Fibroblast of lung (primary cell): Measurements from ENCODE around the gene MARCO. TPM values are rescaled to one million over a fixed set of nuclear protein-coding genes. Genes with fewer than 3 reads are reported as not detected.

Experiments
- DNase-seq, 2 donors: peaks; one replicate each; pipeline versions ENCODE4 v3.0.0 to v3.0.0-alpha.2; 2010; ENCODE audit warnings: low read depth in 2 of 2
- H2AFZ ChIP-seq: 2 replicates; pipeline ENCODE4 v1.5.1; 2012; ENCODE audit warnings: low read length, control low read depth, inconsistent platforms
- H3K27ac ChIP-seq: 2 replicates; pipeline ENCODE4 v1.5.1; 2011; ENCODE audit warnings: low read length, control low read depth; ENCODE audit not compliant: insufficient read depth
- H3K27me3 ChIP-seq: 2 replicates; pipeline ENCODE4 v1.5.1; 2011; ENCODE audit warnings: mild to moderate bottlenecking, low read length; ENCODE audit not compliant: control insufficient read depth, insufficient read depth
- H3K36me3 ChIP-seq: 2 replicates; pipeline ENCODE4 v1.5.1; 2011; ENCODE audit warnings: low read length; ENCODE audit not compliant: control insufficient read depth, insufficient read depth
- H3K4me1 ChIP-seq: 2 replicates; pipeline ENCODE4 v1.5.1; 2011; ENCODE audit warnings: low read length; ENCODE audit not compliant: control insufficient read depth, insufficient read depth; ENCODE audit errors: extremely low read depth
- H3K4me2 ChIP-seq: 2 replicates; pipeline ENCODE4 v1.5.1; 2011; ENCODE audit warnings: low read length, control low read depth; ENCODE audit not compliant: insufficient read depth; ENCODE audit errors: extremely low read depth
- H3K4me3 ChIP-seq, 4 experiments: fragments of 200-600 bp in 1 of 4; sonication (generic) in 1 of 4; replicated peaks in 1 of 4; 2 replicates each; pipeline ENCODE4 v1.5.1; 2011 to 2016; ENCODE audit warnings: low read length in 4 of 4, low read depth in 3 of 4, mild to moderate bottlenecking in 3 of 4, control low read depth in 2 of 4, inconsistent platforms in 1 of 4, mixed read lengths in 1 of 4; ENCODE audit not compliant: insufficient read depth in 1 of 4; ENCODE audit errors: control extremely low read depth in 1 of 4
- H3K79me2 ChIP-seq: 2 replicates; pipeline ENCODE4 v1.5.1; 2012; ENCODE audit warnings: mild to moderate bottlenecking, low read length, inconsistent platforms; ENCODE audit not compliant: control insufficient read depth, insufficient read depth
- H3K9ac ChIP-seq: 2 replicates; pipeline ENCODE4 v1.5.1; 2011; ENCODE audit warnings: mild to moderate bottlenecking, low read length, control low read depth; ENCODE audit not compliant: insufficient read depth
- H3K9me3 ChIP-seq: 2 replicates; pipeline ENCODE4 v1.5.1; 2012; ENCODE audit warnings: low read depth, low read length; ENCODE audit not compliant: control insufficient read depth, insufficient read depth
- H4K20me1 ChIP-seq: 2 replicates; pipeline ENCODE4 v1.5.1; 2011; ENCODE audit warnings: low read length; ENCODE audit not compliant: control insufficient read depth, insufficient read depth; ENCODE audit errors: extremely low read depth
- EZH2 ChIP-seq: IDR thresholded peaks from 2 replicates; pipeline ENCODE4 v1.5.1; 2012; ENCODE audit warnings: low read length, control low read depth, mild to moderate bottlenecking; ENCODE audit errors: missing control alignments
- polyA plus RNA-seq, 2 donors: library from polyadenylated mRNA; depleted of rRNA in 1 of 2; stranded (reverse) in 1 of 2; unstranded in 1 of 2; fragments of >200 nt; gene quantifications; 2 replicates each; pipeline ENCODE4 v1.2.1, GENCODE V29; 2011 to 2012; ENCODE audit warnings: missing spikeins in 1 of 2
- total RNA-seq: library from RNA; depleted of rRNA; stranded (reverse); fragments of >200 nt; gene quantifications from 2 replicates; pipeline ENCODE4 v1.2.1, GENCODE V29; 2014
- TF ChIP-seq, protein P1 (sequence below), 2 donors: IDR thresholded peaks in 1 of 2; conservative IDR thresholded peaks in 1 of 2; 1 replicate in 1 of 2; 2 replicates in 1 of 2; pipeline ENCODE4 v1.5.1; 2011 to 2012; ENCODE audit warnings: low read length in 2 of 2, control low read depth in 1 of 2, inconsistent platforms in 1 of 2, low read depth in 1 of 2, mild to moderate bottlenecking in 1 of 2

The MARCO gene
- total and polyA plus RNA-seq, 2 donors (not counting 1 experiment from before 2014, with no cell fraction given): not detected

GRCh38 chr2:119019521-119019920 is 77.5 kb downstream of the MARCO start:
- DNase-seq: no peak
- H2AFZ ChIP-seq: no peak overlapping the region
- no peak overlapping the region for H3K9ac ChIP-seq
- no peak overlapping the region for H3K4me3 ChIP-seq
- no peaks in the 10 kb centered on the region for H4K20me1 ChIP-seq
- no peaks in the 10 kb centered on the region for H3K36me3 ChIP-seq
- H3K4me1 ChIP-seq: no peaks in the 10 kb centered on the region
- no peak overlapping the region for H3K27ac ChIP-seq
- H3K9me3 ChIP-seq: no peaks in the 10 kb centered on the region
- no peak overlapping the region for H3K4me2 ChIP-seq
- no peaks in the 10 kb centered on the region for H3K27me3 ChIP-seq
- H3K79me2 ChIP-seq: no peaks in the 10 kb centered on the region
- TF ChIP-seq EZH2: no peak
- TF ChIP-seq, protein P1, sequence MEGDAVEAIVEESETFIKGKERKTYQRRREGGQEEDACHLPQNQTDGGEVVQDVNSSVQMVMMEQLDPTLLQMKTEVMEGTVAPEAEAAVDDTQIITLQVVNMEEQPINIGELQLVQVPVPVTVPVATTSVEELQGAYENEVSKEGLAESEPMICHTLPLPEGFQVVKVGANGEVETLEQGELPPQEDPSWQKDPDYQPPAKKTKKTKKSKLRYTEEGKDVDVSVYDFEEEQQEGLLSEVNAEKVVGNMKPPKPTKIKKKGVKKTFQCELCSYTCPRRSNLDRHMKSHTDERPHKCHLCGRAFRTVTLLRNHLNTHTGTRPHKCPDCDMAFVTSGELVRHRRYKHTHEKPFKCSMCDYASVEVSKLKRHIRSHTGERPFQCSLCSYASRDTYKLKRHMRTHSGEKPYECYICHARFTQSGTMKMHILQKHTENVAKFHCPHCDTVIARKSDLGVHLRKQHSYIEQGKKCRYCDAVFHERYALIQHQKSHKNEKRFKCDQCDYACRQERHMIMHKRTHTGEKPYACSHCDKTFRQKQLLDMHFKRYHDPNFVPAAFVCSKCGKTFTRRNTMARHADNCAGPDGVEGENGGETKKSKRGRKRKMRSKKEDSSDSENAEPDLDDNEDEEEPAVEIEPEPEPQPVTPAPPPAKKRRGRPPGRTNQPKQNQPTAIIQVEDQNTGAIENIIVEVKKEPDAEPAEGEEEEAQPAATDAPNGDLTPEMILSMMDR (conservative IDR thresholded peaks at IDR 0.05 in 1 of 2, IDR thresholded peaks at IDR 0.05 in 1 of 2; ENCODE audit: low read depth in 1 of 2, low read length in 2 of 2): no peak

DNA sequence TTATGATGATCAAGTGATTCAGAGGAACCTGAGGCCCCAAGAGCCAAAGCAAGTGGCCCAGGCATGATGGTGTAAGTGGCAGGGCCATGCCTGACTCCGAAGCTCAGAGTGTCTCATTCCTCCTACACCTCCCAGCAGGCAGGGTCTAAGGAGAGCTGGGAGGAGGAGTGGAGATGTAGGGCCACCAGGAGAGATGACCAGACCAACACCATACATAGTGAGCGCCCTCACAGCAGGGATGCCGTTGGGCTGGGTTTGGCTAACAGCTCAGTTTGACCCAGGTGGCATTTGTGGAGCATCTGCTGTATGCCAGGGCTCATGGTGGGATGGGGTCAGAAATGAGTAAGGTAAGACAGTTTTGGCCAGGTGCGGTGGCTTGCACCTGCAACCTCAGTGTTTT is 80.7 kb downstream of the MARCO start:
- Histone ChIP-seq H3K9ac (no peak overlapping the region), H3K79me2 (no peaks in the 10 kb centered on the region), H3K9me3 (no peaks in the 10 kb centered on the region), H3K4me2 (no peak overlapping the region), H3K36me3 (no peaks in the 10 kb centered on the region), H3K27ac (no peak overlapping the region), H3K27me3 (no peaks in the 10 kb centered on the region), H3K4me3 (no peak overlapping the region), H3K4me1 (no peaks in the 10 kb centered on the region), H4K20me1 (no peaks in the 10 kb centered on the region), H2AFZ (no peak overlapping the region)
- no peak for DNase-seq
- TF ChIP-seq, protein P1 (conservative IDR thresholded peaks at IDR 0.05 in 1 of 2, IDR thresholded peaks at IDR 0.05 in 1 of 2; ENCODE audit: low read depth in 1 of 2, low read length in 2 of 2): no peak
- no peak for TF ChIP-seq EZH2

GRCh38 chr2:119023534-119023933 is 81.5 kb downstream of the MARCO start:
- H4K20me1 ChIP-seq: no peaks in the 10 kb centered on the region
- H3K27ac ChIP-seq: no peak overlapping the region
- H3K4me3 ChIP-seq: no peak overlapping the region
- no peaks in the 10 kb centered on the region for H3K36me3 ChIP-seq
- DNase-seq: no peak
- H3K9ac ChIP-seq: no peak overlapping the region
- TF ChIP-seq, protein P1 (conservative IDR thresholded peaks at IDR 0.05 in 1 of 2, IDR thresholded peaks at IDR 0.05 in 1 of 2; ENCODE audit: low read depth in 1 of 2, low read length in 2 of 2): no peak
- no peak for TF ChIP-seq EZH2
- H3K4me1 ChIP-seq: no peaks in the 10 kb centered on the region
- H3K79me2 ChIP-seq: no peaks in the 10 kb centered on the region
- H3K4me2 ChIP-seq: no peak overlapping the region
- H2AFZ ChIP-seq: no peak overlapping the region
- H3K9me3 ChIP-seq: no peaks in the 10 kb centered on the region
- H3K27me3 ChIP-seq: no peaks in the 10 kb centered on the region
